GM12892 (cell line): ENCODE results near the gene CCL7. TPM values are rescaled to one million over a fixed set of nuclear protein-coding genes. Genes with fewer than 3 reads are reported as not detected.
"Not testable (repeated sequence)": the region's sequence is repeated elsewhere in the genome, so short reads cannot be mapped to it uniquely, and the experiment has no call there.

Experiments
- DNase-seq: peaks from one replicate; pipeline ENCODE4 v3.0.0; 2011; ENCODE audit not compliant: insufficient read length
- FAIRE-seq: peaks from 2 replicates; lab custom pipeline; 2011; peaks lifted over from hg19 to GRCh38; lab: Jason Lieb, UNC
- POLR2A ChIP-seq: IDR thresholded peaks from 2 replicates; pipeline ENCODE4 v1.6.1; 2011; ENCODE audit warnings: low read depth, low read length, control low read depth
- POLR2AphosphoS5 ChIP-seq: IDR thresholded peaks from 2 replicates; pipeline ENCODE4 v1.6.1; 2011; ENCODE audit warnings: low read depth, low read length, control low read depth
- TAF1 ChIP-seq: IDR thresholded peaks from 2 replicates; pipeline ENCODE4 v1.6.1; 2011; ENCODE audit warnings: low read depth, mild to moderate bottlenecking, control low read depth, low read length, borderline replicate concordance
- polyA plus RNA-seq: library from polyadenylated mRNA; unstranded; fragments of >200 nt; gene quantifications from one replicate; pipeline ENCODE4 v1.2.1, GENCODE V29; 2012; ENCODE audit warnings: missing spikeins, inconsistent platforms; ENCODE audit not compliant: missing spikeins

The CCL7 gene
- not detected for polyA plus RNA-seq

GRCh38 chr17:34269969-34270368, at the start of gene CCL7:
Gene CCL7 (plus strand): TSS chr17:34270221. CDS start chr17:34270291, 70 bp downstream.
- TF ChIP-seq POLR2AphosphoS5 (no peak), TAF1 (no peak), POLR2A (no peak)
- no peak for DNase-seq
- FAIRE-seq, result no peak

- FAIRE-seq (no peak), DNase-seq (no peak)
- TF ChIP-seq POLR2AphosphoS5, result no peak
Observed at GRCh38 chr17:34220752-34221395, 49.1 kb upstream of the CCL7 start.

- TF ChIP-seq POLR2AphosphoS5 (no peak), POLR2A (no peak), TAF1 (no peak)
- FAIRE-seq (no peak), DNase-seq (no peak)
Observed at GRCh38 chr17:34221411-34221810, 48.6 kb upstream of the CCL7 start.

GRCh38 chr17:34222722-34223497, 47.1 kb upstream of the CCL7 start:
- TF ChIP-seq TAF1 (no peak), POLR2AphosphoS5 (no peak), POLR2A (no peak)
- no peak for FAIRE-seq
- no peak for DNase-seq

- DNase-seq (no peak), FAIRE-seq (no peak)
- no peak for TF ChIP-seq POLR2AphosphoS5
- TF ChIP-seq TAF1, result no peak
- no peak for TF ChIP-seq POLR2A
Observed at GRCh38 chr17:34225046-34225445, 45.0 kb upstream of the CCL7 start.

- DNase-seq (no peak), FAIRE-seq (no peak)
- TF ChIP-seq POLR2A, result no peak
- TF ChIP-seq TAF1, result no peak
- no peak for TF ChIP-seq POLR2AphosphoS5
Observed at GRCh38 chr17:34226011-34226743, 43.8 kb upstream of the CCL7 start.

- FAIRE-seq (no peak), DNase-seq (no peak)
- no peak for TF ChIP-seq TAF1
- no peak for TF ChIP-seq POLR2AphosphoS5
- no peak for TF ChIP-seq POLR2A
Observed at GRCh38 chr17:34226744-34227034, 43.3 kb upstream of the CCL7 start.

GRCh38 chr17:34227293-34227692, 42.7 kb upstream of the CCL7 start:
- FAIRE-seq, DNase-seq: not testable (repeated sequence)

GRCh38 chr17:34227707-34228106, 42.3 kb upstream of the CCL7 start:
- DNase-seq (no peak), FAIRE-seq (no peak)
- TF ChIP-seq TAF1 (no peak), POLR2AphosphoS5 (no peak), POLR2A (no peak)

GRCh38 chr17:34228781-34229180, 41.2 kb upstream of the CCL7 start:
- FAIRE-seq (no peak), DNase-seq (no peak)
- no peak for TF ChIP-seq POLR2AphosphoS5
- no peak for TF ChIP-seq TAF1
- TF ChIP-seq POLR2A, result no peak

GRCh38 chr17:34230342-34230741, 39.7 kb upstream of the CCL7 start:
- FAIRE-seq, result no peak
- DNase-seq, result no peak
- no peak for TF ChIP-seq POLR2AphosphoS5
- TF ChIP-seq TAF1, result no peak
- TF ChIP-seq POLR2A, result no peak

- TF ChIP-seq POLR2AphosphoS5 (no peak), TAF1 (no peak), POLR2A (no peak)
- DNase-seq, result no peak
- FAIRE-seq, result no peak
Observed at GRCh38 chr17:34234616-34235015, 35.4 kb upstream of the CCL7 start.
